ENCODE data around the gene FGD4. TPM values are rescaled to one million over a fixed set of nuclear protein-coding genes. Genes with fewer than 3 reads are reported as not detected.
A peak's percentile ranks its signal among the peaks of the same experiment; 100 is the strongest.

The FGD4 gene
- total and polyA plus RNA-seq, 9 of the 15 experiments (the other 6 are each of a cell fraction or from before 2014, with no cell fraction given), result 0.05 to 0.51 (median 0.27) TPM

- Histone ChIP-seq H4K20me1 (replicated peaks; ENCODE audit: control insufficient read depth, insufficient read depth, low read length) (no peaks in the 10 kb centered on the region), H3K27me3 (ENCODE audit: control insufficient read depth in 2 of 2, insufficient read depth in 2 of 2, low read length in 2 of 2) (no peaks in the 10 kb centered on the region; a peak in 1 of 5 replicates), H3K4me2 (ENCODE audit: insufficient read depth, low read length) (no peak overlapping the region), H3K9ac (ENCODE audit: insufficient read depth in 1 of 2, low read depth in 2 of 2, low read length in 2 of 2) (no peak overlapping the region), H3K9me3 (replicated peaks; ENCODE audit: control insufficient read depth, insufficient read depth, low read depth, low read length) (no peaks in the 10 kb centered on the region), H2AFZ (ENCODE audit: low read depth, low read length) (no peak overlapping the region), H3K36me3 (ENCODE audit: control insufficient read depth, insufficient read depth, low read length) (no peaks in the 10 kb centered on the region), H3K9me1 (ENCODE audit: control insufficient read depth, insufficient read depth, low read length) (no peaks in the 10 kb centered on the region), H3K79me2 (ENCODE audit: control insufficient read depth, insufficient read depth, low read length) (no peaks in the 10 kb centered on the region), H3K4me1 (replicated peaks in 1 of 2; ENCODE audit: control insufficient read depth in 2 of 2, insufficient read depth in 2 of 2, low read length in 2 of 2) (no peaks in the 10 kb centered on the region), H3K27ac (ENCODE audit: extremely low read depth, low read depth, low read length) (no peak overlapping the region), H3K4me3 (no peak overlapping the region)
- BruUV-seq (replicated peaks), result no TSS peak
- peak; percentile 87 for FAIRE-seq
- ATAC-seq, result peak; percentile 90
- in situ Hi-C loops (cut with MboI), result loop anchor here (10.0 kb wide), 1 partner anchor 289 kb away; no protein-coding TSS in a partner anchor
- POLR2A ChIA-PET, result no interaction called here
- CTCF ChIA-PET (ENCODE audit: low intra/inter-chr PET ratio), result interaction anchor here (0.5 to 0.7 kb wide), 2 partner anchors 554 to 1113 kb away, joined by 3 read pairs; no protein-coding TSS in a partner anchor
- 16% methylated on average over 5 of the region's 5 CpGs for WGBS (ENCODE audit: insufficient coverage, low coverage, missing lambda C conversion rate)
- DNase-seq (ENCODE audit: extremely low read depth in 1 of 4, low spot score in 3 of 4), result peak; percentile 60 to 75 (median 70)
- intact Hi-C loops (cut with micrococcal nuclease), result loop anchor here (1.0 to 5.0 kb wide), 5 partner anchors 37 to 390 kb away; partner anchors contain the start of gene YARS2
- TF ChIP-seq GTF3C2 (IDR thresholded peaks at IDR 0.05; ENCODE audit: borderline replicate concordance, extremely low read depth, insufficient read length) (no peak), ELK1 (CRISPR knock-in tag; IDR thresholded peaks at IDR 0.05) (no peak), SMC3 (conservative IDR thresholded peaks at IDR 0.05; ENCODE audit: insufficient read depth, low read depth, low read length) (peak; percentile 77), STAG1 (CRISPR knock-in tag; IDR thresholded peaks at IDR 0.05; ENCODE audit: borderline replicate concordance) (peak; percentile 51; the same call in 1 of the 2 replicates), ARID2 (IDR thresholded peaks at IDR 0.05) (peak; percentile 66), ARID3A (IDR thresholded peaks at IDR 0.05; ENCODE audit: borderline replicate concordance, low read depth, low read length) (0 out of 2 replicates have a peak, but pooled peaks have one; percentile 23), SRF (CRISPR knock-in tag; IDR thresholded peaks at IDR 0.05) (peak in 1 of 2 experiments; percentile 40; a peak in 1 of 4 replicates)
- TF ChIP-seq, protein P1, sequence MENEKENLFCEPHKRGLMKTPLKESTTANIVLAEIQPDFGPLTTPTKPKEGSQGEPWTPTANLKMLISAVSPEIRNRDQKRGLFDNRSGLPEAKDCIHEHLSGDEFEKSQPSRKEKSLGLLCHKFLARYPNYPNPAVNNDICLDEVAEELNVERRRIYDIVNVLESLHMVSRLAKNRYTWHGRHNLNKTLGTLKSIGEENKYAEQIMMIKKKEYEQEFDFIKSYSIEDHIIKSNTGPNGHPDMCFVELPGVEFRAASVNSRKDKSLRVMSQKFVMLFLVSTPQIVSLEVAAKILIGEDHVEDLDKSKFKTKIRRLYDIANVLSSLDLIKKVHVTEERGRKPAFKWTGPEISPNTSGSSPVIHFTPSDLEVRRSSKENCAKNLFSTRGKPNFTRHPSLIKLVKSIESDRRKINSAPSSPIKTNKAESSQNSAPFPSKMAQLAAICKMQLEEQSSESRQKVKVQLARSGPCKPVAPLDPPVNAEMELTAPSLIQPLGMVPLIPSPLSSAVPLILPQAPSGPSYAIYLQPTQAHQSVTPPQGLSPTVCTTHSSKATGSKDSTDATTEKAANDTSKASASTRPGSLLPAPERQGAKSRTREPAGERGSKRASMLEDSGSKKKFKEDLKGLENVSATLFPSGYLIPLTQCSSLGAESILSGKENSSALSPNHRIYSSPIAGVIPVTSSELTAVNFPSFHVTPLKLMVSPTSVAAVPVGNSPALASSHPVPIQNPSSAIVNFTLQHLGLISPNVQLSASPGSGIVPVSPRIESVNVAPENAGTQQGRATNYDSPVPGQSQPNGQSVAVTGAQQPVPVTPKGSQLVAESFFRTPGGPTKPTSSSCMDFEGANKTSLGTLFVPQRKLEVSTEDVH (IDR thresholded peaks at IDR 0.05; ENCODE audit: low read depth, partially characterized antibody), result no peak
- TF ChIP-seq, protein P2, sequence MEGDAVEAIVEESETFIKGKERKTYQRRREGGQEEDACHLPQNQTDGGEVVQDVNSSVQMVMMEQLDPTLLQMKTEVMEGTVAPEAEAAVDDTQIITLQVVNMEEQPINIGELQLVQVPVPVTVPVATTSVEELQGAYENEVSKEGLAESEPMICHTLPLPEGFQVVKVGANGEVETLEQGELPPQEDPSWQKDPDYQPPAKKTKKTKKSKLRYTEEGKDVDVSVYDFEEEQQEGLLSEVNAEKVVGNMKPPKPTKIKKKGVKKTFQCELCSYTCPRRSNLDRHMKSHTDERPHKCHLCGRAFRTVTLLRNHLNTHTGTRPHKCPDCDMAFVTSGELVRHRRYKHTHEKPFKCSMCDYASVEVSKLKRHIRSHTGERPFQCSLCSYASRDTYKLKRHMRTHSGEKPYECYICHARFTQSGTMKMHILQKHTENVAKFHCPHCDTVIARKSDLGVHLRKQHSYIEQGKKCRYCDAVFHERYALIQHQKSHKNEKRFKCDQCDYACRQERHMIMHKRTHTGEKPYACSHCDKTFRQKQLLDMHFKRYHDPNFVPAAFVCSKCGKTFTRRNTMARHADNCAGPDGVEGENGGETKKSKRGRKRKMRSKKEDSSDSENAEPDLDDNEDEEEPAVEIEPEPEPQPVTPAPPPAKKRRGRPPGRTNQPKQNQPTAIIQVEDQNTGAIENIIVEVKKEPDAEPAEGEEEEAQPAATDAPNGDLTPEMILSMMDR (IDR thresholded peaks at IDR 0.05 in 2 of 3, conservative IDR thresholded peaks at IDR 0.05 in 1 of 3; ENCODE audit: insufficient read depth in 2 of 3, low read depth in 1 of 3, low read length in 3 of 3), result peak; percentile 75 to 82 (median 78)
These were observed 33.8 kb upstream of the FGD4 start for GRCh38 chr12:32365473-32366064.

Data from K562 (cell line).